NB4 (cell line): ENCODE results near the gene KCNE2.

Experiments
- DNase-seq: peaks from one replicate; pipeline ENCODE4 v3.0.0; 2010; ENCODE audit warnings: low read depth
- H3K4me3 ChIP-seq: one replicate; pipeline ENCODE4 v1.5.1; 2011; ENCODE audit warnings: mild to moderate bottlenecking, low read depth, low read length, moderate library complexity
- CTCF ChIP-seq: IDR thresholded peaks from one replicate; pipeline ENCODE4 v1.5.1; 2012; ENCODE audit warnings: low read depth, low read length
- MAX ChIP-seq: IDR thresholded peaks from 2 replicates; pipeline ENCODE4 v1.6.1; 2011; ENCODE audit warnings: low read depth, low read length
- MYC ChIP-seq: IDR thresholded peaks from 2 replicates; pipeline ENCODE4 v1.6.1; 2011; ENCODE audit warnings: low read depth, low read length
- POLR2A ChIP-seq: IDR thresholded peaks from 2 replicates; pipeline ENCODE4 v1.6.1; 2011; ENCODE audit warnings: mild to moderate bottlenecking; ENCODE audit not compliant: insufficient read length; ENCODE audit errors: extremely low read depth

KCNE2 gene

GRCh38 chr21:34357889-34358288 lies 5.9 kb upstream of the KCNE2 start:
- TF ChIP-seq POLR2A (no peak), CTCF (no peak), MAX (no peak), MYC (no peak)
- no peak overlapping the region for H3K4me3 ChIP-seq
- no peak for DNase-seq

GRCh38 chr21:34358866-34359265 lies 4.9 kb upstream of the KCNE2 start:
- no peak for TF ChIP-seq MAX
- TF ChIP-seq CTCF, result no peak
- no peak for DNase-seq

DNA sequence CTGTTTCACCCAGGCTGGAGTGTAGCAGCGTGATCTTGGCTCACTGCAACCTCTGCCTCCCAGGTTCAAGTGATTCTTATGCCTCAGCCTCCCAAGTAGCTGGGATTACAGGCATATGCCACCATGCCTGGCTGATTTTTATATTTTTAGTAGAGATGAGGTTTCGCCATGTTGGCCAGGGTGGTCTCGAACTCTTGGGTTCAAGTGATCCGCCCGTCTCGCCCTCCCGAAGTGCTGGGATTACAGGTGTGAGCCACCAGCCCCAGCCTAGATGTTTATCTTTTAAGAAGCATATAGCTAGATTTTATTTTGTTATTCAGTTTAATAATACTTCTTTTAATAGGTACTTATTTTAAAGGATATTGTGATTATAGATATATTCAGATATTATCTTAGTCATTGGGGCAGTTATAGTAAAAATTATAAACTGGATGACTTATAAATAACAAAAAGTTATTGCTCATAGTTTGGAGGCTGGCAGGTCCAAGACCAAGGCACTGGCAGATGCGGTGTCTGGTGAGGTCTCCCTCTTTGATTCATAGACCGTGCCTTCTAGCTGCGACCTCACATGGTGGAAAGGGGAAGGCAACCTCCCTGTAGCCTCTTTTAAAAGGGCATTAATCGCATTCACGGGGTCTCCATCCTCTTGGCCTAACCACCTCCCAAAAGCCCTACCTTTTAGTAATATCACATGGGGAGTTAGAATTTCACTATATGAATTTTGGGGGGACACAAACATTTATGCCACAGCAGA lies 3.1 kb upstream of the KCNE2 start:
- TF ChIP-seq POLR2A, result no peak
- no peak for TF ChIP-seq MAX
- no peak for TF ChIP-seq CTCF
- TF ChIP-seq MYC, result no peak
- no peak overlapping the region for H3K4me3 ChIP-seq
- DNase-seq, result no peak

More at GRCh38 chr21:34358866-34359265, 4.9 kb upstream of the KCNE2 start:
- no peak overlapping the region for H3K4me3 ChIP-seq

DNA sequence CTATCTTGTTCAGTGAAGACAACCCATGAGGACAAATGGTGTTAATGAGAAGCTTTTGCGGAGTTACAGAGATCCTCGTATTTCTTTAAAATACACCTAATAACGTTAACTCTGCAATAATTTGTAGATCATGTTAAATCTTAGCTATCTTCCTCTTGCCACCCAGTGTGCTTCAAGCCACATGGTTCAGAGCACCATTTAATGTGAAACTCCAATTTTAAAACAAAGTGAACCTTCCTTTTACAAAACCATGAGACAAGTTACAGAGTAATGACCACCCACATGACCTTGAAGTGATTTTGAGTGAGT lies 1.7 kb upstream of the KCNE2 start:
- H3K4me3 ChIP-seq, result no peak overlapping the region
- DNase-seq, result no peak
- no peak for TF ChIP-seq CTCF
- no peak for TF ChIP-seq POLR2A
- no peak for TF ChIP-seq MYC
- no peak for TF ChIP-seq MAX

DNA sequence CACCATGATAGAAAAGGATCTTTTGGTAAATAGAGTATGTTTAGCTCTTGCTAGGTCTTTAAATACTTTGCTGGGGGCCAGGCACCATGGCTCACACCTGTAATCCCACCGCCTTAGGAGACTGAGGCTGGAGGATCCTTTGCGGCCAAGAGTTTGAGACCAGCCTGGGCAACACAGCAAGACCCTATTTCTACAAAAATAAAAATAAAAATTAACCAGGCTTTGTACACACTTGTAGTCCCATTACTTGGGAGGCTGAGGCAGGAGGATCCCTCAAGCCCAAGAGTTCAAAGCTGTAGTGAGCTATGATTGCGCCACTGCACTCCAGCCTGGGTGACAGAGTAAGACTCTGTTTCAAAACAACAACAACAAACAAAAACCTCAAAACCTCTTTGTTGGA lies 1.1 kb upstream of the KCNE2 start:
- TF ChIP-seq MAX, result no peak
- no peak for TF ChIP-seq CTCF
- no peak for TF ChIP-seq POLR2A
- no peak for TF ChIP-seq MYC
- no peak overlapping the region for H3K4me3 ChIP-seq
- no peak for DNase-seq

DNA sequence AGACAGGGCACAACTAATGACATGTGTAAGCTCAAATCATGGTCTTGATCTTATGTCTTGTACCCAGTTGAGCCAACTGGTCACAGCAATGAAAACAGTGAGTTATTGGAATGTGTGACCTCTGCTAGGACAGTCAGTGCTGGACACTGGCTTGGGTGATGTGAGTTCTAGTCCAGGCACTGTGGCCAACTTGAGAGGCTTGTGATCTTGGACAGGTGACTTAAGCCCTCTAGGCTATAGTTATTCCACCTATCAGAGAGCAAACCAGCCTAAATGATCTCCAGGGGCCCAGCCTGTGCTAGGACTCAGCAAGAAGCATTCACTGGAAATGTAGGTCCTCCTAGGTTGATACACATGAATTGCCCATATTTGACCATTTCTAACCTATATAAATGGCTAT lies 1.1 kb downstream of the KCNE2 start:
- no peak overlapping the region for H3K4me3 ChIP-seq
- TF ChIP-seq CTCF (no peak), POLR2A (no peak), MAX (no peak), MYC (no peak)
- no peak for DNase-seq
